GM18907 (cell line): ENCODE measurements around the gene ALX4.

Experiments used
- ATAC-seq: cut with Tn5 transposase; IDR thresholded peaks from one replicate; pipeline ENCODE4 v1.9.1; 2021; ENCODE audit warnings: mild to moderate bottlenecking, moderate library complexity; ENCODE audit not compliant: unreplicated experiment

The ALX4 gene

DNA sequence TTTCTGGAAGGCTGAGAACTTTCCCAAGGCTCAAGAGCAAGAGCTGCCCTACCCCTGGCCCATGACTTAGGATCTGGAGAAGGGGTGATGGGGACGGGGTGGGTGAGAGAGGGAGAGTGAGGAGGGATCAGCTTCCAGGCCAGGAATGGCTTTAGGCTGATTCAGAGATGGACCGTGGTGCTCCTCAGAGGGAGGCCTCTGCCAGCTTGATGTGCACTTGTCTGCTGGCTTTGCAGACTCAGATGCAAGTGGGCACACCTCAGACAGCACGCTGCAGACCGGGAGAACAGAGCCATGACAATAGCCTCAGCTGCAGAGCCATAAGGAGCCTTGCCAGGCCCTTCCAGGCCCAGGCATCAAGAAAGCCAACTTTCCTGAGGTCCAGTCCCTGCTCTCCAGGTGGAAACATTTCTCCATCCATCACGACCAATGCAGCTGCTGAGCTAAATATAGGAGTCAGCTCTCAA is 41.3 kb downstream of the ALX4 start:
- ATAC-seq, result no peak

- ATAC-seq, result no peak
These were observed 42.0 kb downstream of the ALX4 start for GRCh38 chr11:44267750-44268613.

DNA sequence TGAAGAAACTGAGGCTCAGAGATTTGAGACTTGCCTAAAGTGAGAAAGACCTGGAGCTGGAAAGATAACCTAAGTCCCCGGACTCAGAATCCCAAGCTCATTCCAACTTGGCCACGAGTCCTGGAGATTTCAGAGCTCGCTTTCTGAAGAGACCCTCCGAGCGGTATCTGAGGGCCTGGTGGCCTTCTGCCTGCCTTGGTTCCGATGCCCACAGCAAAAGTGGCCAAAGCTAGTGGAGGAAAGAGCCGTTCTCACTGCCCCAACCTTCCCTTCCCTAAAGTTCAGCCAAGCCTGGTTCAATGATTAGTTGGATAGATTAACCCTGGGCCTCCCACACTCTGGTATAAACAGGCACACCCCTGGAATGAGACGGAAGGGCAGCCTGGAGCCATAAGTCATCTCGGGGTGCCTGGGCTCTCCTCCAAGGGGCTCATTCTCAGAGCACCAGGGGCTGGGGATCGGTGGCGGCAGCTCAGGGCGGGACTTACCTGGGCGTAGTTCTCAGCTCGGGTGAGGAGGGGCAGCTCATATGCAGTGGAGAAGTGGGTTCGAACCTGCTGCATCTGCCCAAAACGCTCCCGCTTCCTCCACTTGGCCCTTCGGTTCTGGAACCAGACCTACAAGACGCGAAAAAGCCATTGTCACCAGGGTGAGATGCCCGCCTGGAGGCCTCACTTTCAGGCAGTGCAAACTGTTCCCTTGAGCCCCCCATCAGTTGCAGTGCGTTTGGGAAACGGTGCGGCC is 42.8 kb downstream of the ALX4 start:
- no peak for ATAC-seq

DNA sequence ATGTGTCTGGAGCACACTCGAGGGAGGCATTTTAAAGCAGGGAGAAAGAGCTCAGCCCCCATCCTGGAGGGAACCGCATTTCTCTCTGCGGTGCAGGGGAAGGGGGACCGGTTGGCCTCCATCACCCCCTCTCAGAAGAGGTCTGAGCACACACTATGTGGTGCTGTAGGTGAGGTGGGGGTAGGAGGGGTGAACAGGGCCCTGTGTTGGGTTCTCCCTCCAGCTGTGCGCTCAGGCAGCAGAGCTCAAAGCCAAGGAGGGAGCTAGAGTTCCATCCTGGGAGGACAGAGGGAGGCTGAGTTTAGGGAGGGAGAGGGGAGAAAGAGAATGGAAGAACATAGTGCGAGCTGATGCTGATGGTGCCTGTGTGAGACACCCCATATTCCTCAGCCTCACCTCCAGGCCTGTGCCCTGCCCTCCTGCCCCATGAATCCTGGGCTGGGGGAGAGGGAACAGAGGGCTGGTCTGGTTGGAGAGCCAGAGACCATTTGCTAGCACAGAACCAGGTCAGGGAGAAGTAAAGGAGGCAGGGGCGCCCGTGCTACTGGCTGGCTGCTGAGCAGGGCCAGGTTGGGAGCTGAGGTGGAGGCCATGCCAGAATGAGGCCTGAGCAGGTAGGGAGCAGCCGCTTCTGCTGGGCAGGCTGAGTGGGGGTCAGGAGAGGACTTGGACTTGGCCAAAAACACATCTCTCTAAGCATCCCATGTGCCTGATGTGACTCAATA is 43.7 kb downstream of the ALX4 start:
- no peak for ATAC-seq

GRCh38 chr11:44264761-44265160 is 45.2 kb downstream of the ALX4 start:
- no peak for ATAC-seq

- no peak for ATAC-seq
These were observed 45.5 kb downstream of the ALX4 start for GRCh38 chr11:44264438-44264749.

DNA sequence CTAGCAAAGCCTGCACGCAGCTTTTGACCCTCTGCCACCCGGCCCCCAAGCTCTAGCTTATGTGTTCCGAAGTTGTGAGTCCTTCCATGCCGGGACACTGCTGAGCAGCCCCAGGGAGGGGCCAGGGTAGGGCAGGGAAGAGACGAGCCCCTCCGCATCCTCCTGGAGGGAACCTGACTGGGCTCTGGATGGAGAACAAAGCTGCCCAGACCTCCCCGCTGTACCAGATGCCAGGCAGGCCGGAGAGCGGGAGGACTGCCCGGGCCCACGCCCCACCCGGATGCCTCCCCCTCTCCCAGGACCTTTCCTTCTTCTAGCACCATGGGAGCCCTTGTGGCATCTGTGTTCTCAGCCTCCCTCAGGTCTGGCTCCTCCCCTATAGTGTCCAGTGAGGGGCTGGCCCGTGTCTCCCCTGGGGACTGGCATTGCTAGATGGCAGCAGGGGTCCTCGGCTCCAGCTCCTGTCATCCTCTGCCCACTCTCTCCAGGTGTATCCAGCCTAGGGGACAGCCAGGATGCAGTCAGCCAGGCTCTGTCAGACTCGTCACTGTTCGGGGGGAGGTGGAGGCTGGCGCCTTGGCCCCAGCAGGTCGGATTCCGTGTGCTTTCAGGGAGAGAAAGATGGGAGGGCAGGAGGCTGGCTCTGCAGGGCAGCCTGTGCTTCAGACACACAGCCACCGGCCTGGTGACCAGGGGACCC is 46.1 kb downstream of the ALX4 start:
- no peak for ATAC-seq

DNA sequence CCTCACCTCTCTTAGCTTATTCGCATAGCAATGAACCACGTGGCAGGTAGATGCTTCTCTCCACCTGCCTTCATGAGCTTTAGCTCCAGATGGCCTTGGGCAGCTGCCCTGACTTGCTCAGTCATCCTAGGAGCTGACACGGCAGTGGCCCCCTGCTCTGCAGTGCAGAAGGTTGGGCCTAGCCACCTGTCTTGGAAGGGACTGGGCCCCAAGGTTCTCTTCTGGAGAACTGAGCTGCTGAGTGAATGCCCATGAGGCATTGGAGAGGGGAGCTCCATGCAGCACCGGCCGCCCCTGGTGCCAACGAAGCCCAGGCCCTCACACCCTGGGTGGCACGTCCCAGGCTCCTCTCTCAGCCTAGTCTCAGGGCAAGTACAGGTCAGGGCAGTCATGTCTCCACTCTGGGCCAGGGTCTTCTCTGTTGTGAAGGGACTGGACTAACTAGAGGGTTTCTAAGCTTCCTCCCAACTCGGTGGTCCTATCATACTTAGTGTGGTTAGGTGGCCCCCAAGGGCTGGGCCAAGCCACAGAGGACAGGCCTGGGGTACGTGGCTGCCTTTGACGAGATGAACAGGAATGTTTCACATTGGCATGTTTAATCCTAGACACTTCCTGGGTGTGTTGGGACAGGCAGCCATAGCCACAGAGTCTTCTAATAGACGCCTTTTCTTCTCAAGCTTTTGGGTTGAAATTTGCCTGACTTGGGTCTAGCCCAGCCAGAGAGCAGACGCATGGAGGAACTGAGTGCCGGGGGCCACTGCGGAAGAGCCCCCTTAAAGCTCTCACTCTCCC is 47.9 kb downstream of the ALX4 start:
- no peak for ATAC-seq

- no peak for ATAC-seq
These were observed 49.9 kb downstream of the ALX4 start for GRCh38 chr11:44260081-44260480.

GRCh38 chr11:44258839-44259420 is 51.0 kb downstream of the ALX4 start:
- no peak for ATAC-seq

- ATAC-seq, result no peak
These were observed 51.8 kb downstream of the ALX4 start for GRCh38 chr11:44258190-44258489.

- ATAC-seq, result no peak
These were observed 52.4 kb downstream of the ALX4 start for GRCh38 chr11:44257338-44258189.

DNA sequence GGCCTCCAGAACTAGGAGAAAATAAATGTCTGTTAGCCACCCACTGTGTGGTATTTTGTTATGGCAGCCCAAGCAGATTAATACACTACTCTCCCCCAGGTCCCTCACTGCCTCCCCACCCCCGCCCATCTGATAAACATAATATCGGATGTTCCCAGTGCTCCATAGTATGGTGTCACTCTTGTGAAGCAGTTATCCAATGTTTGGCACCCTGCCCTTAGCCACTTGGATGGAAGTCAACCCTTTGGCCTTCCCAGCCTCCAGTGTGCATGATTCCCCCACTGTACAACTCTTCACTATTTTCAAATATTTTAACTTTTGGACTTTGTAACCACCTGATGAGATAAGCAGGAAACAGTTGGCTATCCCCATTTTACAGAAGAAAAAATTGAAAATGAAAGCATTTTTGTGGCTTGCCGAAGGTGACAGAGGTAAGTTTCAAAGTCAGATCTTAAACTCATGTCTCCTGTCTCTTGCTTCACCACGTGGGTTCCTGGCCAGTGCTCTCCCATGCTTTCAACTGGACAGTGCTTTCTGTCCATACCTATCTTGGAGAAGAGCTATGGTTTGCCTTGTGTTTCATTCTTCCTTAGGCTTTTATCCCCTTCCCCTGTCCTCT is 53.2 kb downstream of the ALX4 start:
- ATAC-seq, result no peak

DNA sequence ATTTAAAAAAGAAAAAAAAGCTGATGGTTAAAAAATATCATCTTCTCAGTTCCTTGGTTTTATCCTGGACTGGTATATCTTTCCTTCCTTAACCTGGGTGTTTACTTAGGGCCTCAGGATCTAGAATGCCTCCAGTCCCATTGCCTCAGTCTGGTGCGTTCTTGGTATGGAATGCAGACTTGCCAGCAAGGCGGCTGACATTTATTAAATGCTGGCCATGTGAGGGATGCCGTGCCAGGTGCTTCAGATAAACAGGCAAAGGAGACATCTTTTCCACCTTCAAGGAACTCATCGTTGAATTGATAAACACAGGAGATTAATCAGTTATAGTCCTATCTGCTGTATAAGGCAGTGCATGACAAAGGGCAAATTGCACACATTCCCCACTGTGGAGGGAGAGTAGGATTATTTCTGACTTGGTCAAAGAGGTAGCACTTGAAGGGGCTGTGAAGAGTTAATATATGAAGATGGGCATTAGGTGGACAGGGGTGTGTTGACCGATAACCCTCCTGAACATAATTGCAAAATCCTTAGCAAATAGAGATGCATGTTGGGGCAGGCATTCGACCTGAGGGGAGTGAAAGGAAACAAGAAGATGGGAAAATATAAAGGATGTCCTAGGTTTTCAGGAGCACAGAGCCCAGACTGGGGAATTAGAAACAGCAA is 54.4 kb downstream of the ALX4 start:
- no peak for ATAC-seq

- ATAC-seq, result no peak
These were observed 56.8 kb downstream of the ALX4 start for GRCh38 chr11:44252999-44253602.

DNA sequence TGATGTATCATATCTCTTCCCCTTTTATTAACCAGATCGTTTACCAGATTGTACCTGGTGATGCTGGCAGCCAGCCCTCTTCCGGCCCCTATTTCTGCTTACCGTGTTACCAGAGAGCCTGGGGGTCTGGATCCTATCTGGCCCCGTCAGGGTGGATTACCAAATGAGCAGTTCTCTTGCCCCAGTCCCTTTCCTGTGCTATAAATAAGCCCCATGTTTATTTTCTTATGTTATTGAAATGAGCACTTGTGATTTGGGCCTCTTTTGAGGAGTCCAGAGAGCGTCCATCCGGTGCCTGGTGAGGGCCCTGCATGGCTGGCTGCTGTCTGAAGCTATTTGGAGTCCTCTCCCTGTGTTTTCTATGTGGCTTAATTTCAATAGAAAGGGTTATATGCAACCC is 59.5 kb downstream of the ALX4 start:
- ATAC-seq, result no peak

GRCh38 chr11:44248109-44248508 is 61.8 kb downstream of the ALX4 start:
- no peak for ATAC-seq

GRCh38 chr11:44247508-44247907 is 62.4 kb downstream of the ALX4 start:
- ATAC-seq, result no peak
